GM19351 (cell line): ENCODE results near the gene GPR3.
"Not testable (repeated sequence)": the region's sequence is repeated elsewhere in the genome, so short reads cannot be mapped to it uniquely, and the experiment has no call there.

Experiments used
- ATAC-seq: cut with Tn5 transposase; IDR thresholded peaks from one replicate; pipeline ENCODE4 v1.9.1; 2021; ENCODE audit warnings: mild to moderate bottlenecking, moderate library complexity; ENCODE audit not compliant: unreplicated experiment

GPR3 gene

DNA sequence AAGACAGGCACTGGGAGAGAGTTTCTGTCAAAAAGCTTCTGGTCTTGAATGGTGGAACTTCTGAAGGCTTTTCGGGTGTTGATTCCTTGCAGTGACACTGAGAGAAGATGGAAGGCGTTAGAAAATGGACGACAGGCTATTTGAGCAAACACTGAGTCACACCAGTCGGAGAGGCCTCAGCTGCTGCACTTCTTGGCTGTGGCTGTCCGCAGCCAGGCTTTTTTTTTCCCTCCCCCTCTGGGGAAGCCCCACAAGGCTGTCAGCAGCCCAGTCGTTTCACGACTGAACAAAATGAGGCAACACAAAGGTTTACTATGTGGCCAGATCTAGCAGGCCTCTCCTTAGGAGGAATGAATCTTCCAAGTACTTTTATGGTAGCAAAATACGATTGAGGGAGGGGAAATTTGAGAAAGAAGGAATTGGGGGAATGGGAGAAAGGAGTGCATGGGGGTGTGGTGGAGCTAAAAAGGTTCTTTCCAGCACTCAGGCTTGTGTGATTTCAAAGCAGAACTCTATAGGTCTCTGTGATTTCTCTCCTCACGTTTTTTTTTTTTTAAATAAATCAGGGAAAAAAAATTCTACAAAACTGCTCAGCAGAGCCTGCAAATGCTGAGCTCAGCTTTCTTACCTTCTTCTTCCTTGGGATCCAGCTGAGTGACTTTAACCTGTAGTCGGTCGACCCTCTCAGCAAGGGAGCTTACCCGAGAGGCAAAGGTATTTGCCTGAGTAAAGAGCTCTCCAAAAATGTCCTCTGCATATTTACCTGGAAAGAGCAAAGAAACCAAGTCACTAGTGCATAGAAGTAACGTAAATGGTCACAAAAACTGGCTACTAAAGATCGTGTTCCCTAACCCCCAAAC is 26.1 kb downstream of the GPR3 start:
- peak; percentile 76 for ATAC-seq

DNA sequence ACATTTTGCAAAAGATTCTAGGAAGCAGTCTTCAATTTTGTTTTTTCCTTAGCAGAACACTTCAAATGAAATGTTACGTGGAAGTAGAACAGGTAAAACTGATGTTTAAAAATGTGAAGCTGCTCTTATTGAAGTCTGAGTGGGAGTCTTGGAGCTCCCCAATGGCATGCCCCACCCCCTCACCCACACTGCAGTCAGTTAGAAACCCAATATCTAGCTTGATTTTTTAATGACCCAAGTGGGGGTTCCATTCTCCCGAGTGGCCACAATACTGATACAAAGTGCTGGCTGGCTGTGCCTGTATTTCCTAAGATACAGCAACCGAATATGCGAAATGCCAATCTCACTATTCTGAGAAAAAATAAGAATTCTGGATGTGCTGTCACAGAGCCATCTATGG is 31.3 kb downstream of the GPR3 start:
- ATAC-seq = no peak

- no peak for ATAC-seq
These were observed 34.9 kb downstream of the GPR3 start for GRCh38 chr1:27427329-27427728.

- ATAC-seq = no peak
These were observed 35.4 kb downstream of the GPR3 start for GRCh38 chr1:27427816-27428315.

DNA sequence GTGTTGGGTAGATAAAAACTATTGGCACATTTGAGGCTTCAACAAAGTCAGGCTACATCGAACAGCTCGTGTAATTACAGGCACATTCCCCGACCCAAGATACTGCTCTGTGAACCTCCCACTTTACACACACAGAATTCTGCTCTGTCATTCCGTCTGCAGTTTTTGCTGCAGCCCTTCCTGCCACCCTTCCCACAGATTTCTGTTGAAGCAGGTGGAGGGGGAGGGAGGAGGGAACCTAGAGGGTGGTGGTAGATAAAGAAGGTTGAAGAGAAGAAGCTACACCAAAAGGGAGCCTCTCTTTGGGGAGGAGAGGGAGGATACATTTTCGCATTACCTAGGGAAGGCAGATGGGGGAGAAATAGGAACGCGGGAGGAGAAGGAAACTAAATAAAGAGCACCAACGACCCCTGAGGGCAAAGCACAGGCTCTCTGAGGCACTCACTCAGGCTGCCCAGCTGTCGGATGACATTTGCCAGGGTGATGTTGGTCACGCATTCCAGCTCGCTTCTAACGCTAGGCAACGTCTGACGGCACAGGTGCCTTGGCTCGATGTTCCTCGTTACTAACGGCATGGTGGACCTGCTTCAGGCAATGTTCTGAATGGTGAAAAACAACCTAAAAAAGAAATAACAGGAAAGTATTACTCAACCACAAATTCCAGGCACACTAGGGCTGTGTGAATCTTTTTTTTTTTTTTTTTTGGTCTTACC is 36.0 kb downstream of the GPR3 start:
- no peak for ATAC-seq

DNA sequence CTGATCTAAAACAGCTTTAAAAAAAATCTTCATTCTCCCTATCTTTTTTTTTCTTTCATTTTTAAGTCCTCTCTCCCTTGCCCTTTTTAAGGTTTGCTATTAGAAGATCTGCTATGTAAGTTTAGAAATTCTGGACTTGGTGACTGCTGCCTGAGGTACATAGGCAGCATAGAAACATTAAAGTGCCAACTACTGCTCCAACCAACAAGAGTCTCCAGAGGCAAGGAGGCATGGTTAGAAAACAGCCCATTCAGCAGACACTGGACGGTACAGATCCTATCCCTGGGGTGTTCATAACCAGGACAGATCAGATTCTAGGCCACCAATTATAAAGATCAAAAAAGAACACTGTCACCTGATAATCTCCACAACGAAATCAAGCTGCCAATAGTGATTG is 36.6 kb downstream of the GPR3 start:
- no peak for ATAC-seq

DNA sequence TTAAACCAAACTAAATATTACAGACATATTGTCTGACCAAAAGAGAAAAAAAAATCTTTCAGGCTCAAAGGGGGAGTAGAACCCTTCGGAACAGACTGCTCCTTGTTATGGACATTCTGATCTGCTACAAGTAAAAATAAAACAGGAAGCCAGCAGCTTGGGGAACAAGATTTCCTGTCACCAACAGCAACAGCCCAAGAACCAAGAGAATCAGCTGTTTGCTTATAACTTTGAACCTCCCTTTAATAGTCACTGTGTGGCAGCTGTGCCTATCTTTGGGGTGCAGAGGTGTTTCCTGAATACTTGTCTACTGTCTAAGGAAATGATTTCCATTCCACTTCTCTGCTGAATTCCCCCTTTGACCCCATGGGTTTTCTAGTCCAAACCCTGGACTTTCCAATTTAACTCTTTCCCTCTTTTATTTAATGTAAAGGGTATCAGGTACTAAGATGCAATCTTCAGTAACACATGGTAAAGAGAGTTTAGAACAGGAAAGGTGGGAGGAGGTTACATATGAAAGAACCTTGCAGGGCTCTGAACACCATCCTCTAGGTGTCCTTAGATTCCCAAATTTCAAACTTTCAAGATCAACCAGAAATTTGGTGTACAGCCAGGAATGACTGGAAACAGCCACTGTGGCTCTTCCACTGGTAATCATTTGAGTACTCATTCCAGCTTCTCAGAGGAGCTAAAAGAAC is 38.6 kb downstream of the GPR3 start:
- no peak for ATAC-seq

DNA sequence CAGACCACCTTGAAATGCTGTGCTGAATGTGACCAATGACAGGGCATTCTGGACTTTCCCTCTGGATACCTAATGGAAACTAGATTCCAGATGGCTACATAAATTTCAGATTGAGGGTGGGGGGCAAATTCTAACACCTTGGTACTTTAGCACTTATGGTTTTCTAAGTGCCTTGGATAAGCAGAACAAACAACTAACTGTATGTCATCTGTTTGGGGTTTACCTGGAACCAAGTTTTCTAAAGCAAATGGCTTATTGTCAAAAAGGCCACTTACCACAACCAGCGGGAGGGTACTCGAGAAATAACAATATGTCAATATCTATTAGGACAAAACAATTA is 39.1 kb downstream of the GPR3 start:
- ATAC-seq = no peak

GRCh38 chr1:27432725-27433124 is 40.3 kb downstream of the GPR3 start:
- ATAC-seq = not testable (repeated sequence)

DNA sequence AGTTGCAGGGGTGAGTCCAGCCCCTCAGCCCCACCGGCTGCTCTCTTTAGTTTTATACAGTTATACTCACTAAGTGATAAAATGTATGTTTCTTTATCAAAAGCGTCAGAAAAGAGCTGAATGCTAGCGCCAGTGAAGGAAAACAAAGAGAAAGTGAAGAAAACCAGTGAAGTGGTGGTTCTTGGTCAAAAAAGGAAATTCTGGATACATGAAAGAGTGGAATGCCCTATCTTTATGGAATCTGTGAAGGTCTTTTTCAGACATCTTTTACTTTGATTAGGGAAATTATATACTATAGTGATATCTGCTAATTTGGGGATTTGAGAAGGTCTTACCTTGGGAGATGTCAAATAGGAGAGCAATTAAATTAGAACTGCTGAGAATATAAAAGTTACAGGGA is 41.3 kb downstream of the GPR3 start:
- no peak for ATAC-seq

- no peak for ATAC-seq
These were observed 43.3 kb downstream of the GPR3 start for GRCh38 chr1:27435566-27436203.

- ATAC-seq = no peak
These were observed 44.1 kb downstream of the GPR3 start for GRCh38 chr1:27436204-27437159.

- no peak for ATAC-seq
These were observed 46.2 kb downstream of the GPR3 start for GRCh38 chr1:27438621-27439061.

DNA sequence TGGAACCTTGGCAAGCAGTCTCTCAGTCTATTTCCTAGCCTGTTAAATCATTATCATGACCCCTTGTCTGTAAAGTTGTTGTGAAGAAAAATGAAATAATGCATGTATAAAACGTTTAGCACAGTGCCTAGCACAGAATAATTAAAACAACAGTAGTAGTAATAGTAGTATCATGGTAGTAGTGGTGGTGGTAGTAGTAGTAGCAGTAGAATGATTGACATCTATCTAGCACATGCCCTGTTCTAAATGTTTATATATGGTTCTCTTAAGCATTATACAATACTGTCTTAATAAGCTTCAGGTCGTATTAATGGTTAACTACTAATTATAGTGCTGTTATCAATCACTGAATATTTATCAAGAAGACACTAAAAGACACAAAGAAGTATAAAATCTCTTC is 46.7 kb downstream of the GPR3 start:
- ATAC-seq = no peak

DNA sequence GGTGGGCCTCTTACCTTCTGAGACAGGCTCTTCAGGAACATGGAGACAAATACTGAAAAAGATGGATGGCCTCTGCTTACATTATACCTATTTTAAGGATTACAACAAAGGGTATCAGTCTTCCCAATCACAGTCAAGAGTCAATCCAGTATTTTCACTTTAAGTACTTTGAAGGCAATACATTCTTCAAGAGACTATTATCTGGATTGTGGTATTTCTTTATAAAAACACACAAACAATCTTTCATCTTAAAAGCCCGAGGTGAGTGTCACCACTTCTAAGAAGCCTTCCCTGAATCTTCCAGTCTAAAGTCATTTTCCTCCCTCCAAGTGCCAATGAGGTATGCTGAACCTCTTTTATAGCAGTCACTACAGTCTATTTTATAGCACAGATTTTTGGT is 52.2 kb downstream of the GPR3 start:
- no peak for ATAC-seq
